ENCODE results near the gene SELENOT. TPM values are rescaled to one million over a fixed set of nuclear protein-coding genes. Genes with fewer than 3 reads are reported as not detected.

The SELENOT gene
- total RNA-seq, 1 donor from 2014 or later = 74.0 TPM

GRCh38 chr3:150627557-150627956 is 24.4 kb downstream of the SELENOT start:
- Mint-ChIP-seq H3K9me3 (ENCODE audit: unreplicated experiment) (no peaks in the 10 kb centered on the region), H3K27me3 (ENCODE audit: unreplicated experiment) (no peaks in the 10 kb centered on the region), H3K4me3 (ENCODE audit: unreplicated experiment) (no peak overlapping the region), H3K4me1 (ENCODE audit: low read depth, unreplicated experiment) (no peaks in the 10 kb centered on the region), H3K27ac (ENCODE audit: unreplicated experiment) (no peak overlapping the region), H3K36me3 (ENCODE audit: unreplicated experiment) (no peaks in the 10 kb centered on the region)
- TF ChIP-seq CTCF (IDR thresholded peaks at IDR 0.05; ENCODE audit: partially characterized antibody, unreplicated experiment) = no peak
- DNase-seq = no peak

- no peak overlapping the region for H3K4me3 Mint-ChIP-seq (ENCODE audit: unreplicated experiment)
- no peaks in the 10 kb centered on the region for H3K9me3 Mint-ChIP-seq (ENCODE audit: unreplicated experiment)
- no peak for DNase-seq
- H3K27me3 Mint-ChIP-seq (ENCODE audit: unreplicated experiment) = no peaks in the 10 kb centered on the region
- H3K27ac Mint-ChIP-seq (ENCODE audit: unreplicated experiment) = no peak overlapping the region
- no peak for TF ChIP-seq CTCF (IDR thresholded peaks at IDR 0.05; ENCODE audit: partially characterized antibody, unreplicated experiment)
- no peaks in the 10 kb centered on the region for H3K4me1 Mint-ChIP-seq (ENCODE audit: low read depth, unreplicated experiment)
- H3K36me3 Mint-ChIP-seq (ENCODE audit: unreplicated experiment) = no peaks in the 10 kb centered on the region
These were observed 28.5 kb downstream of the SELENOT start for GRCh38 chr3:150631515-150632221.

GRCh38 chr3:150635076-150635475 is 32.0 kb downstream of the SELENOT start:
- no peak for DNase-seq
- no peak overlapping the region for H3K27ac Mint-ChIP-seq (ENCODE audit: unreplicated experiment)
- no peaks in the 10 kb centered on the region for H3K27me3 Mint-ChIP-seq (ENCODE audit: unreplicated experiment)

GRCh38 chr3:150635526-150635925 is 32.4 kb downstream of the SELENOT start:
- no peak for DNase-seq
- H3K4me1 Mint-ChIP-seq (ENCODE audit: low read depth, unreplicated experiment) = no peaks in the 10 kb centered on the region
- no peaks in the 10 kb centered on the region for H3K27me3 Mint-ChIP-seq (ENCODE audit: unreplicated experiment)
- H3K27ac Mint-ChIP-seq (ENCODE audit: unreplicated experiment) = no peak overlapping the region
- no peak for TF ChIP-seq CTCF (IDR thresholded peaks at IDR 0.05; ENCODE audit: partially characterized antibody, unreplicated experiment)
- H3K4me3 Mint-ChIP-seq (ENCODE audit: unreplicated experiment) = no peak overlapping the region
- H3K36me3 Mint-ChIP-seq (ENCODE audit: unreplicated experiment) = no peaks in the 10 kb centered on the region
- H3K9me3 Mint-ChIP-seq (ENCODE audit: unreplicated experiment) = no peaks in the 10 kb centered on the region

More at GRCh38 chr3:150635076-150635475, 32.0 kb downstream of the SELENOT start:
- no peaks in the 10 kb centered on the region for H3K4me1 Mint-ChIP-seq (ENCODE audit: low read depth, unreplicated experiment)
- TF ChIP-seq CTCF (IDR thresholded peaks at IDR 0.05; ENCODE audit: partially characterized antibody, unreplicated experiment) = no peak
- no peak overlapping the region for H3K4me3 Mint-ChIP-seq (ENCODE audit: unreplicated experiment)
- no peaks in the 10 kb centered on the region for H3K9me3 Mint-ChIP-seq (ENCODE audit: unreplicated experiment)
- no peaks in the 10 kb centered on the region for H3K36me3 Mint-ChIP-seq (ENCODE audit: unreplicated experiment)

GRCh38 chr3:150636258-150636657 is 33.1 kb downstream of the SELENOT start:
- Mint-ChIP-seq H3K4me1 (ENCODE audit: low read depth, unreplicated experiment) (no peaks in the 10 kb centered on the region), H3K36me3 (ENCODE audit: unreplicated experiment) (no peaks in the 10 kb centered on the region), H3K9me3 (ENCODE audit: unreplicated experiment) (no peaks in the 10 kb centered on the region), H3K27ac (ENCODE audit: unreplicated experiment) (no peak overlapping the region), H3K4me3 (ENCODE audit: unreplicated experiment) (no peak overlapping the region), H3K27me3 (ENCODE audit: unreplicated experiment) (no peaks in the 10 kb centered on the region)
- TF ChIP-seq CTCF (IDR thresholded peaks at IDR 0.05; ENCODE audit: partially characterized antibody, unreplicated experiment) = no peak
- no peak for DNase-seq

All from glutamatergic neuron (in vitro differentiated cells).